Activated CD4-positive, alpha-beta T cell treated with anti-CD3 and anti-CD28 coated beads, Interleukin-2, amount 10 ng/mL, durations not matched to agents 24 days and 14 days (primary cell): ENCODE measurements around the gene SLC44A4. TPM values are rescaled to one million over a fixed set of nuclear protein-coding genes. Genes with fewer than 3 reads are reported as not detected.
"Not testable (repeated sequence)": the region's sequence is repeated elsewhere in the genome, so short reads cannot be mapped to it uniquely, and the experiment has no call there.

ENCODE experiments used
- DNase-seq: peaks from one replicate; pipeline ENCODE4 v3.0.0; 2022
- H3K27ac Mint-ChIP-seq: one replicate; pipeline ENCODE4 v1.8.0; 2022; ENCODE audit warnings: mild to moderate bottlenecking, mixed read lengths
- H3K27me3 Mint-ChIP-seq: one replicate; pipeline ENCODE4 v1.8.0; 2022; ENCODE audit warnings: mixed read lengths
- H3K36me3 Mint-ChIP-seq: one replicate; pipeline ENCODE4 v1.8.0; 2022; ENCODE audit warnings: low read depth, mild to moderate bottlenecking, mixed read lengths
- H3K4me1 Mint-ChIP-seq: one replicate; pipeline ENCODE4 v1.8.0; 2021; ENCODE audit warnings: mixed read lengths
- H3K4me3 Mint-ChIP-seq: one replicate; pipeline ENCODE4 v1.8.0; 2022; ENCODE audit warnings: mild to moderate bottlenecking, moderate library complexity, mixed read lengths
- H3K9me3 Mint-ChIP-seq: one replicate; pipeline ENCODE4 v1.8.0; 2021; ENCODE audit warnings: mixed read lengths
- intact Hi-C: fragments of 100-400 bp; cut with micrococcal nuclease; formaldehyde crosslinking; loops from one replicate; pipeline ENCODE4 v1.15.1; 2023
- total RNA-seq: library from RNA; stranded (reverse); gene quantifications from 2 replicates; pipeline ENCODE4 v1.2.3, GENCODE V29; 2022

The SLC44A4 gene
- total RNA-seq, 1 donor from 2014 or later: not detected

DNA sequence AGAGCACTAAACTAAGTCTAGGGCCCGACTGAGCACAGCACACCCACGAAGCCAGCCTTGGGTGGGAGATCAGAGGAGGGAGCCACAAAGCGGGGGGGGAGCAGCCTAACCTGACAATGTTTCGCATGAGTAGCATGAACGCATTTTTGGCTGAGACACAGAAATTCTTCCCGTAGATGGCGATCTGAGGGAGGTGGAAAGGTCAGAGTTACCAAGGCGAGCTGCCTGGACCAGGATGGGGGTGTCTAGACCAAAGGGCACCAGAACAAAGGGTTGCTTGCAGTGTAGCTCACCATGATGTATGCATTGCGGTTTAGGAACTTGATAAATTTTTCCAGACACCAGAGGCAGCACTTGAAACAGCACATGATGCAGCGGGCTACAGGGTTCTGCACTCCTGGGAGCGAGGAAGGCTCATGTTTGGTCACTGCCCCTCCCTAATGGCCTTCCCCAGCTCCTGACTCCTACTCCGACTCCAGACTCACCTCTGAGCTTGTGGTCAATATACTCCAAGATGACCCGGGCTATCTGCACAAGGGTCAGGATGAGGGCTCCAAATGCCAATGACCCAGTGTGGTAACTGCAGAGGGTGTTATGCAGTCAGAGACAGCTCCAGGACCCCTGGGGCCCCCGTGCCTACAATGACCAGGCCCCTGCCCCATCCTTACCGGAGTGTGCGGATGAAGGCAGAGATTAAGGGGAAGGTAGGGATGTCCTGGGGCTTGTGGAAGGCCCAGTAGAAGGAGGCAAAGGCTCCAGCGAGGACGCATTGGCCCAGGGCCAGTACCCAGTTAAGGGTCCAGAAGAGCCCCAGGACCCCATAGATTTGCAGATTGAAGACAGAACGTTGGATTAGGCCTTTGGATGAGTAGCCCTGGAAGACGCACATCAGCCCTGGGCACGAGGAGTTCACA, 13.3 kb downstream of the SLC44A4 start:
- Mint-ChIP-seq H3K27ac (no peak overlapping the region), H3K36me3 (peaks cover 3% of the 10 kb centered on the region), H3K27me3 (peaks cover 3% of the 10 kb centered on the region), H3K4me3 (no peak overlapping the region), H3K9me3 (no peaks in the 10 kb centered on the region), H3K4me1 (peaks cover 21% of the 10 kb centered on the region)
- intact Hi-C loops: loop anchor here (10.0 kb wide), 1 partner anchor 321 kb away; the partner anchor contains the start of genes ATP6V1G2, DDX39B and NFKBIL1
- DNase-seq: no peak

DNA sequence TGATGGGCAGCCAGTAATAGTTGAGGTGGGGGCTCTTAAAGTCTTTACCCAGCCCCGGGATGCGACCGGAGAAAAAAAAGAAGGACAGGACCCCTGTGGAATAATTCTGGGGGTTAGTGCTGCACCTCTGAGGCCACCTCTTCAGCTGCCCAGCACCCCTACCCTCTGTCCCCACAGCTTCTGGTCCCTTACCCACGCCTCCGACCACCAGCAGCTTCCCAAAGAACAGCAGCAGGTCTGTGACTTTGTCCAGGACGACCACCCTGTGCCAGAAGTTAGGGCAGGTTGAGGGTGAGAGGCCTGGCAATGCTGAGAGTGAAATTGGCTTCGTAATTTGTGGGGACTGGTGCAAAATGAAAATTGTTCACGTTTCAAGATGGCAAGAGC, 14.0 kb downstream of the SLC44A4 start:
- Mint-ChIP-seq H3K36me3 (peaks cover 8% of the 10 kb centered on the region), H3K27ac (no peak overlapping the region), H3K9me3 (no peaks in the 10 kb centered on the region), H3K4me1 (peaks cover 21% of the 10 kb centered on the region), H3K4me3 (no peak overlapping the region), H3K27me3 (peaks cover 3% of the 10 kb centered on the region)
- intact Hi-C loops: loop anchor here (10.0 kb wide), 1 partner anchor 320 kb away; the partner anchor contains the start of genes ATP6V1G2, DDX39B and NFKBIL1
- no peak for DNase-seq

DNA sequence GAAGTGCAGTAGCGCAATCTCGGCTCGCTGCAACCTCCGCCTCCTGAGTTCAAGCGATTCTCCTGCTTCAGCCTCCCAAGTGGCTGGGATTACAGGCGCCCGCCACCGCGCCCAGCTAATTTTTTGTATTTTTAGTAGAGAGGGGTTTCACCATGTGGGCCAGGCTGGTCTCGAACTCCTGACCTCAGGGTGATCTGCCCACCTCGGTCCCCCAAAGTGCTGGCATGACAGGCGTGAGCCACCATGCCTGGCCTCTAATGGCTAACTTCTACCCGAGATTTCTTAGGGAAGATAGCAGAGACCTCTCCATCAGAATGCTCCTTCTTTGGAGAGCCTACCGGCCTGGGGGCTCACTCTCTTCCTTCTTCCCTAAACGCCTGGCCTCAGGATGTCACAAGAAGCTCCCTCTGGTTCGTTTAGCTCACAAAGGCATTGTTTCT, 14.7 kb downstream of the SLC44A4 start:
- not testable (repeated sequence) for H3K27me3 Mint-ChIP-seq, H3K9me3 Mint-ChIP-seq, DNase-seq
- H3K4me1 Mint-ChIP-seq: peaks cover 21% of the 10 kb centered on the region
- peak overlapping the region; percentile 91 for H3K27ac Mint-ChIP-seq
- peak overlapping the region; percentile 93 for H3K4me3 Mint-ChIP-seq
- intact Hi-C loops: loop anchor here (10.0 kb wide), 1 partner anchor 319 kb away; the partner anchor contains the start of genes ATP6V1G2, DDX39B and NFKBIL1
- peaks cover 13% of the 10 kb centered on the region for H3K36me3 Mint-ChIP-seq

DNA sequence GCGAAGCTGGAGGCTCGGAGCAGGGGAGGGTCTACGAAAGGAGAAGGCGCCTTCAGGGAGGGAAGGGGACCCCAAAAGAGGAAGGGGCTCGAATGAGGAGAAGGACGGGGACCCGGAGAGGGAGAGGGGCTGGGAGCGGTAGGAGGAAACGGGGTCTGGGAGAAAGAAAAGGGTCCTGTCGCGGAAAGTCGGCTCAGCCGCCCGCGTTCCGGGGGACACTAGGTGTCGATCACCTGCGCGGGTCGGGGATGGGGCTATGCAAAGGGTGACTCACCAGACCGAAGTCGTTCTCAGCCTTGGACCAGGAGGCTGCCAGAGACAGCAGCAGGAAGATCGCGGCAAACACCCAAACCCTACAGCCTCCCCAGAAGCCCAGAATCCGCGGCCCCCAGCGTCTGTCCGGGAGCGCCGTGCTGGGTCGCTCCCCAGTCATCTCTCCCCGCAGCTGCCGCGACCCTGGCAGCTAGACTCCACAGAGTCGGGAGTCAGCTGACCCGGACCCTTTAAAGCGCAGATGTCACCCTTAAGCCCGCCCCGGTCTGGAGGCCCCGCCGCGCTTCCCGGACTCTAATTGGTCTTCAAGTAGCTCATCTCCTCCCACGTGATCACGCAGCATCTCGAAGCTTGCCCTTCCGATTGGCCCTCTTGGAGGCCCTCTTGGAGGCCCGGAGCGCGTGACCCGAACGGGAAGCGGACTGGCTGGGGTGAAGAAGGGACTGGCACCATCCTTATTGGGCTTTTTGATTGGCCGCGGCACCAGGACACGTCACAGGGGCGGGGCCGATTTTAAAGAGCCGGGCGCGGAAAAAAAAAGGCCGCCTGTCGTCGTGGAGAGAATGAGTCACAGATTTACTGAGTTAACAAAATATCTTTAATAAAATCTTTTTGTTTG, 16.2 kb downstream of the SLC44A4 start, which contains the start of gene NEU1:
Gene NEU1, minus strand, starts transcription at position 478 of the 892 bp plus-strand sequence. Its CDS starts 45 bp downstream, at position 433.
- Mint-ChIP-seq H3K4me1 (peaks cover 21% of the 10 kb centered on the region), H3K4me3 (peak within 1 kb of the TSS; percentile 93), H3K27me3 (peaks cover 3% of the 10 kb centered on the region), H3K36me3 (peaks cover 14% of the 10 kb centered on the region), H3K9me3 (no peaks in the 10 kb centered on the region), H3K27ac (peak within 1 kb of the TSS; percentile 91)
- intact Hi-C loops: loop anchor here (1.0 to 10.0 kb wide), 8 partner anchors 28 to 1408 kb away; partner anchors contain the start of genes ABHD16A, ATP6V1G2, DDX39B and EHMT2
- DNase-seq: peak; percentile 100

DNA sequence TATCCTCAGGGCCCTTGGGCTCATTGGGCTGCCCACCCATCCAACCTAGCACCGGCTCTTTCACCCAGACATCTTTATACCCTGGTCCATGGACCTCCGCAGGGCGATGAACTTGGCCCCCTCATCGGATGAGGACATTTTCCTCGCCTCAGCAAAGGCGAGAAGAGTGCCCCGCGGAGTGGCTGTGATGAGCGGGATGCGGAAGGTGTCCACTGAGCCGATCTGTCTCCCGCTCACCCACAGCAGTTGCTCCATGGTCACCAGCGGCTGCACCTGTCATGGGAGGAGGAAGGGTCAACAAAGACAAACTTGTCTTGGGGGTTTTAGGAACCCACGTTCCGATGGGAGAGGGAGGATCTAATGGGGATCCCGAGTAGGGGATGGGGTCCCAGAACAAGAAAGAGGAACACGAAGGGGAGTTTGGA, 16.9 kb downstream of the SLC44A4 start:
- peaks cover 3% of the 10 kb centered on the region for H3K27me3 Mint-ChIP-seq
- peaks cover 14% of the 10 kb centered on the region for H3K36me3 Mint-ChIP-seq
- H3K4me1 Mint-ChIP-seq: peaks cover 21% of the 10 kb centered on the region
- peak overlapping the region; percentile 93 for H3K4me3 Mint-ChIP-seq
- H3K9me3 Mint-ChIP-seq: no peaks in the 10 kb centered on the region
- peak; percentile 66 for DNase-seq
- H3K27ac Mint-ChIP-seq: peak overlapping the region; percentile 91
- intact Hi-C loops: loop anchor here (1.0 to 10.0 kb wide), 4 partner anchors 28 to 1409 kb away; partner anchors contain the start of genes ATP6V1G2, DDX39B, NFKBIL1 and VPS52

DNA sequence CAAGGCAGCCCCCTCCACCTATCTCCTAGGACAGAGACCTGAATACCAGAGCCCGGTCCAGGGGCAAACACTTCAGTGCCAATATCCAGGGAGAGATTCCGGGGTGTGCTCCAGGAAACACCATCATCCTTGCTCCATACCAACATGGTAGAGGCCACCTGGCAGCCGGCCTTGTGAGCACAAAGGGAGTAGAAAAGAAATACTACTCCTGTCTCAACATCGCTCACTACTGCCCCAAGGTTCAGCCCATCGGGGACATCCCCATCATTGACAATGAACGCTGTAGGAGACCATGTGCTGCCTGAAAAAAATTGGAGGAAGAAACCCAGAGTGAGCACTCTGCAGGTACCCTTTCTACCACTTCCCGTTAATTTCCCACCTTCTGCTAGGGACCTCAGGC, 17.6 kb downstream of the SLC44A4 start:
- peak overlapping the region; percentile 93 for H3K4me3 Mint-ChIP-seq
- intact Hi-C loops: loop anchor here (10.0 kb wide), 1 partner anchor 316 kb away; the partner anchor contains the start of genes ATP6V1G2, DDX39B and NFKBIL1
- H3K9me3 Mint-ChIP-seq: no peaks in the 10 kb centered on the region
- no peak for DNase-seq
- H3K27me3 Mint-ChIP-seq: peaks cover 3% of the 10 kb centered on the region
- peaks cover 21% of the 10 kb centered on the region for H3K4me1 Mint-ChIP-seq
- H3K36me3 Mint-ChIP-seq: peaks cover 14% of the 10 kb centered on the region
- no peak overlapping the region for H3K27ac Mint-ChIP-seq

DNA sequence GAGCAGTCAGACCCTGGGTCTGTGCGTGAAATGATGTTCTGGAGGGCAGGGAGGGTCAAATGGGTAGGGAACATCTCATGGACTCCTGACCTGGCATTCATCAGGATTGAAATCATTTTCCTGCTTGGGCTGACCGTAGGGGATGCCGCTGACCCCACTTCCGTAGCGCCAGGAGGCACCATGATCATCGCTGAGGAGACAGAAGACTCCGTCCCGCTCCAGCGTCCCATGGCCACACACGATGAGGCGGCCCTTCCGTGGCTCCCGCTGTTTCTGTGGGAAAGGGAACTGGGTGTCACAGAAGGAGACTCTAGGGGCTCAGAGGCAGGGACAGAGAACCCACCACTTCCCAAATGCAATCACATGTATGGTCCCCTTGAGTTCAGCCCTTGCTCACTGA, 18.4 kb downstream of the SLC44A4 start:
- peaks cover 21% of the 10 kb centered on the region for H3K4me1 Mint-ChIP-seq
- H3K36me3 Mint-ChIP-seq: peaks cover 14% of the 10 kb centered on the region
- H3K4me3 Mint-ChIP-seq: no peak overlapping the region
- DNase-seq: no peak
- intact Hi-C loops: loop anchor here (10.0 kb wide), 1 partner anchor 316 kb away; the partner anchor contains the start of genes ATP6V1G2, DDX39B and NFKBIL1
- no peak overlapping the region for H3K27ac Mint-ChIP-seq
- H3K27me3 Mint-ChIP-seq: peaks cover 3% of the 10 kb centered on the region
- H3K9me3 Mint-ChIP-seq: no peaks in the 10 kb centered on the region

DNA sequence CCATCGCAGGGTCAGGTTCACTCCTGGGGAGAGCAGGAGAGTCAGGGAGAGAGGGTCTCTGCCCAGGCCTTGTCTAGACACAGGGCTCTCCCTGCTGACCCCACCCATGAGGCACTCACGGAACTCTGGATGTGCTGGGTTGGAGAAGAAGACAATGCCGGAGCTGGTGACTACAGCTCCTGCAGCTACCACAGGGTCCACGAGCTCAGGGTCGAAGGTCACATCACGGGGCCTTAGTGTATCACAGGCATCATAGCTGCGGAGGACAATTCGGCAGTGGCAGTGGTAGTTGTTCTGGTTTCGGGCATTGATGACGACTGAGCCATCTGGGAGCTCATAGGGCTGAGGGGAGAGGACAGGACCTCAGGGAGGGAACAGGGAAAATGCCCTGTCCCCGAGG, 18.9 kb downstream of the SLC44A4 start:
- no peak overlapping the region for H3K4me3 Mint-ChIP-seq
- no peak overlapping the region for H3K27ac Mint-ChIP-seq
- H3K36me3 Mint-ChIP-seq: peaks cover 14% of the 10 kb centered on the region
- H3K9me3 Mint-ChIP-seq: no peaks in the 10 kb centered on the region
- H3K4me1 Mint-ChIP-seq: peaks cover 19% of the 10 kb centered on the region
- intact Hi-C loops: loop anchor here (10.0 kb wide), 1 partner anchor 315 kb away; the partner anchor contains the start of genes ATP6V1G2, DDX39B and NFKBIL1
- no peak for DNase-seq
- H3K27me3 Mint-ChIP-seq: peaks cover 3% of the 10 kb centered on the region

DNA sequence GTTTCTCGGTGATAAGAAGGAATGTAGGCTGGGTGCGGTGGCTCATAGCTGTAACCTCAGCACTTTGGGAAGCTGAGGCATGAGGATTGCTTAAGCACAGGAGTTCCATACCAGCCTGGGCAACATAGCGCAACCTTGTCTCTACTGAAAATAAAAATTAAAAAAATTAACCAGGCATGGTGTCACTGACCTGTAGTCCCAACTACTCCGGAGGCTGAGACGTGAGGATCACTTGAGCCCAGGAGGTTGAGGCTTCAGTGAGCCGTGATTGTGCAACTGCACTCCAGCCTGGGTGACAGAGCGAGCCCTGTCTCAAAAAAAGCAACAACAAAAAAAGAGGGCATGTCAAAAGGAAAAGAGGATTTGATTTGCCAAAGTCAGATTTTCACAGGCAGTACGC, 20.1 kb downstream of the SLC44A4 start:
- intact Hi-C loops: no loop called here
- H3K4me1 Mint-ChIP-seq: peaks cover 18% of the 10 kb centered on the region
- H3K9me3 Mint-ChIP-seq: no peaks in the 10 kb centered on the region
- H3K4me3 Mint-ChIP-seq: no peak overlapping the region
- H3K36me3 Mint-ChIP-seq: peaks cover 14% of the 10 kb centered on the region
- H3K27me3 Mint-ChIP-seq: peaks cover 3% of the 10 kb centered on the region
- no peak for DNase-seq
- H3K27ac Mint-ChIP-seq: no peak overlapping the region

DNA sequence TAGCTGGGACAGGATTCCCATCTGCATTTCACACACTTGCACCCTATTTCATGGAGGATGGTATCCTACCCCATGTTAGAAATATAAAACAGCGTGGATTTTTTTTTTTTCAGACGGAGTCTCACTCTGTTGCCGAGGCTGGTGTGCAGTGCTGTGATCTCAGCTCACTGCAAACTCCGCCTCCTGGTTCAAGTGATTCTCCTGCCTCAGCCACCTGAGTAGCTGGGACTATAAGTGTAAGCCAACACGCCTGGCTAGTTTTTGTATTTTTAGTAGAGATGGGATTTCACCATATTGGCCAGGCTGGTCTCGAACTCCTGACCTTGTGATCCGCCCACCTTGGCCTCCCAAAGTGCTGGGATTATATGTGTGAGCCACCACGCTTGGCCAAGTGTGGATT, 21.0 kb downstream of the SLC44A4 start:
- not testable (repeated sequence) for DNase-seq

DNA sequence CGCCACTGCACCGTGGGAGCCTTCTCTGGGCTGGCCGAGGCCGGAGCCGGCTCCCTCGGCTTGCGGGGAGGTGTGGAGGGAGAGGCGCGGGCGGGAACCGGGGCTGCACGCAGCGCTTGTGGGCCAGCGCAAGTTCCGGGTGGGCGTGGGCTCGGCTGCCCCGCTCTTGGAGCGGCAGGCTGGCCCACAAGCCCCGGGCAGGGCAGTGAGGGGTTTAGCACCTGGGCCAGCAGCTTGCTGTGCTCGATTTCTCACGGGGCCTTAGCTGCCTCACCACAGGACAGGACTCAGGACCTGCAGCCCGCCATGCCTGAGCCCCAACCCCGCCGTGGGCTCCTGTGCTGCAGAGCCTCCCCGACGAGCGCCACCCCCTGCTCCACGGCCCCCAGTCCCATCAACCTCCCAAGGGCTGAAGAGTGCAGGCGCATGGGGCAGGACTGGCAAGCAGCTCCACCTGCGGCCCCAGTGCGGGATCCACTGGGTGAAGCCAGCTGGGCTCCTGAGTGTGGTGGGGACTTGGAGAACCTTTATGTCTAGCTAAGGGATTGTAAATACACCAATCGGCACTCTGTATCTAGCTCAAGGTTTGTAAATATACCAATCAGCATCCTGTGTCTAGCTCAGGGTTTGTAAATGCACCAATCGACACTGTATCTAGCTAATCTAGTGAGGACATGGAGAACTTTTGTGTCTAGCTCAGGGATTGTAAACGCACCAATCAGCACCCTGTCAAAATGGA, 26.6 kb downstream of the SLC44A4 start:
- intact Hi-C loops: not testable (repeated sequence)

More for the DNA sequence above, 21.0 kb downstream of the SLC44A4 start:
- H3K27me3 Mint-ChIP-seq, H3K27ac Mint-ChIP-seq, H3K4me3 Mint-ChIP-seq, H3K9me3 Mint-ChIP-seq, intact Hi-C loops: not testable (repeated sequence)
- peaks cover 12% of the 10 kb centered on the region for H3K36me3 Mint-ChIP-seq
- peaks cover 15% of the 10 kb centered on the region for H3K4me1 Mint-ChIP-seq

DNA sequence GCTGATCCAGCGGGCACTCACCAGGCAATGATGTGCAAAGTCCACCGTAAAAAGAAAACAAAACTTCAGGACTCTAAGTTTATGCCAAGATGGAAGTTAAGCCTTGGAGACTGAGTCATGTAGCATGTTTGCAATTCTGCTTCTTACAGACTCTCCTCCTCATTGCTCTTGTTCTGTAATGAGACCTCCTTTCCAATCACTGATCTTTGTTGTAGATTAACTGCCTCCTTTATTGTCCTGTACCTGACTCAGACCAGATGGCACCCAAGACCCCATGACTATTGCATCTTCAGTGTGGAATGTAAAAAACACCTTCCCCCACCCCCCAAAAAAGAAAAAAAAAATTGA, 27.3 kb downstream of the SLC44A4 start:
- H3K36me3 Mint-ChIP-seq: peaks cover 2% of the 10 kb centered on the region
- intact Hi-C loops: no loop called here
- no peak overlapping the region for H3K27ac Mint-ChIP-seq
- H3K27me3 Mint-ChIP-seq: no peaks in the 10 kb centered on the region
- H3K4me1 Mint-ChIP-seq: no peaks in the 10 kb centered on the region
- no peaks in the 10 kb centered on the region for H3K9me3 Mint-ChIP-seq
- H3K4me3 Mint-ChIP-seq: no peak overlapping the region
- DNase-seq: no peak

More for the DNA sequence above, 26.6 kb downstream of the SLC44A4 start:
- H3K27ac Mint-ChIP-seq, H3K4me1 Mint-ChIP-seq, H3K27me3 Mint-ChIP-seq, DNase-seq, H3K4me3 Mint-ChIP-seq, H3K36me3 Mint-ChIP-seq, H3K9me3 Mint-ChIP-seq: not testable (repeated sequence)
